CD4-positive, alpha-beta T cell (primary cell): Measurements from ENCODE around the gene FOXJ2. TPM values are rescaled to one million over a fixed set of nuclear protein-coding genes. Genes with fewer than 3 reads are reported as not detected.

Experiments used
- ATAC-seq: fragments of 200-7000 bp; cut with Tn5 transposase; one replicate; pipeline ENCODE4 v1.10.0; 2022; ENCODE audit warnings: mild to moderate bottlenecking; ENCODE audit not compliant: poor library complexity
- CTCF ChIA-PET: fragments of 350-600 bp; sonication (Branson Sonifier 250); formaldehyde crosslinking; loops from one replicate; lab custom pipeline; 2021; ENCODE audit warnings: antibody characterized with exemption, inconsistent platforms; lab: Charles Lee
- POLR2A ChIA-PET: fragments of 350-600 bp; sonication (Branson Sonifier 250); formaldehyde crosslinking; loops from one replicate; lab custom pipeline; 2021; ENCODE audit warnings: antibody characterized with exemption, inconsistent platforms; lab: Charles Lee
- DNase-seq, 14 experiments: peaks; one replicate each; pipeline ENCODE4 v3.0.0-alpha.2; 2013 to 2020; ENCODE audit warnings: mixed read lengths in 2 of 14
- H3K27ac ChIP-seq, 2 donors: one replicate each; pipeline versions ENCODE4 v1.5.1 to v1.7.0; 2013; ENCODE audit warnings: low read length in 2 of 2, low read depth in 1 of 2, mild to moderate bottlenecking in 1 of 2
- H3K27me3 ChIP-seq, 2 experiments: 1 replicate in 1 of 2; 2 replicates in 1 of 2; pipeline versions ENCODE4 v1.6.1 to v1.7.0; 2013; ENCODE audit warnings: low read length in 2 of 2, control low read depth in 1 of 2, mild to moderate bottlenecking in 1 of 2, moderate library complexity in 1 of 2; ENCODE audit not compliant: insufficient read depth in 2 of 2, control insufficient read depth in 1 of 2
- H3K36me3 ChIP-seq: one replicate; pipeline ENCODE4 v1.6.1; 2013; ENCODE audit warnings: low read length, control low read depth; ENCODE audit not compliant: insufficient read depth
- H3K4me1 ChIP-seq: one replicate; pipeline ENCODE4 v1.6.1; 2013; ENCODE audit warnings: low read length, control low read depth; ENCODE audit not compliant: insufficient read depth
- H3K4me3 ChIP-seq: one replicate; pipeline ENCODE4 v1.5.1; 2013; ENCODE audit warnings: mild to moderate bottlenecking, low read length, moderate library complexity
- H3K9me3 ChIP-seq, 2 experiments: 1 replicate in 1 of 2; 2 replicates in 1 of 2; pipeline versions ENCODE4 v1.6.1 to v1.7.0; 2013; ENCODE audit warnings: low read length in 2 of 2, mild to moderate bottlenecking in 2 of 2, control low read depth in 1 of 2, moderate library complexity in 1 of 2; ENCODE audit not compliant: control insufficient read depth in 1 of 2, insufficient read depth in 1 of 2
- H3K27ac Mint-ChIP-seq: one replicate; pipeline ENCODE4 v1.8.0; 2020; ENCODE audit warnings: mixed read lengths
- H3K27me3 Mint-ChIP-seq: one replicate; pipeline ENCODE4 v1.8.0; 2021; ENCODE audit warnings: mixed read lengths
- H3K36me3 Mint-ChIP-seq: one replicate; pipeline ENCODE4 v1.8.0; 2021; ENCODE audit warnings: low read depth, mixed read lengths
- H3K4me1 Mint-ChIP-seq: one replicate; pipeline ENCODE4 v1.8.0; 2021; ENCODE audit warnings: low read depth, mixed read lengths
- H3K4me3 Mint-ChIP-seq: one replicate; pipeline ENCODE4 v1.8.0; 2020; ENCODE audit warnings: mild to moderate bottlenecking, mixed read lengths
- H3K9me3 Mint-ChIP-seq: one replicate; pipeline ENCODE4 v1.8.0; 2020; ENCODE audit warnings: mixed read lengths
- CTCF ChIP-seq: fragments of 200-600 bp; IDR thresholded peaks from one replicate; pipeline ENCODE4 v1.8.0; 2022; ENCODE audit warnings: antibody characterized with exemption, mild to moderate bottlenecking
- intact Hi-C, 2 experiments: fragments of 100-400 bp; cut with DNase I in 1 of 2; cut with micrococcal nuclease in 1 of 2; formaldehyde crosslinking; loops; one replicate each; pipeline versions ENCODE4 v1.15.1 to v1.9.0; 2023 to 2025; cut with DNase I, micrococcal nuclease
- total RNA-seq, 174 experiments: library from RNA in 2 of 174; stranded (reverse) in 2 of 174; gene quantifications; one replicate each; pipeline ENCODE4 v1.2.3 and lab custom pipeline; 2021 to 2026

FOXJ2 gene
- total RNA-seq, 2 experiments from 2014 or later, result 36.3 to 38.5 TPM

GRCh38 chr12:8050600-8051250, 18.2 kb downstream of the FOXJ2 start:
- no peaks in the 10 kb centered on the region for H3K9me3 Mint-ChIP-seq
- H3K27ac Mint-ChIP-seq, result no peak overlapping the region
- peaks cover 97% of the 10 kb centered on the region for H3K36me3 Mint-ChIP-seq

GRCh38 chr12:8052679-8053078, 20.2 kb downstream of the FOXJ2 start:
- H3K4me1 ChIP-seq, result no peaks in the 10 kb centered on the region
- peaks cover 78% of the 10 kb centered on the region for H3K36me3 Mint-ChIP-seq
- ATAC-seq, result no peak
- no peaks in the 10 kb centered on the region for H3K9me3 Mint-ChIP-seq
- peak in 2 of 14 experiments; percentile 49 to 56 for DNase-seq
- H3K4me1 Mint-ChIP-seq, result no peaks in the 10 kb centered on the region
- ChIA-PET POLR2A (no interaction called here), CTCF (no interaction called here)
- no peak for TF ChIP-seq CTCF
- H3K27ac ChIP-seq, result no peak overlapping the region
- H3K4me3 Mint-ChIP-seq, result no peak overlapping the region
- intact Hi-C loops, result no loop called here
- H3K27me3 ChIP-seq, result no peaks in the 10 kb centered on the region
- no peak overlapping the region for H3K27ac Mint-ChIP-seq
- H3K36me3 ChIP-seq, result peaks cover 63% of the 10 kb centered on the region
- H3K4me3 ChIP-seq, result no peak overlapping the region
- no peaks in the 10 kb centered on the region for H3K9me3 ChIP-seq
- H3K27me3 Mint-ChIP-seq, result no peaks in the 10 kb centered on the region

More at GRCh38 chr12:8050600-8051250, 18.2 kb downstream of the FOXJ2 start:
- Histone ChIP-seq H3K4me3 (no peak overlapping the region), H3K9me3 (no peaks in the 10 kb centered on the region), H3K27ac (no peak overlapping the region), H3K4me1 (no peaks in the 10 kb centered on the region), H3K27me3 (no peaks in the 10 kb centered on the region), H3K36me3 (peaks cover 76% of the 10 kb centered on the region)
- no peak for ATAC-seq
- POLR2A ChIA-PET, result interaction anchor here (1.1 to 1.7 kb wide), 2 partner anchors 12 to 15 kb away, joined by 4 read pairs; partner anchors contain the start of gene C3AR1
- TF ChIP-seq CTCF, result no peak
- no peak for DNase-seq
- CTCF ChIA-PET, result interaction anchor here (1.0 kb wide), 1 partner anchor 27 kb away, joined by 4 read pairs; no protein-coding TSS in a partner anchor
- intact Hi-C loops, result no loop called here
- Mint-ChIP-seq H3K27me3 (no peaks in the 10 kb centered on the region), H3K4me3 (no peak overlapping the region), H3K4me1 (peaks cover 10% of the 10 kb centered on the region)

GRCh38 chr12:8054816-8055215, 22.3 kb downstream of the FOXJ2 start:
- DNase-seq, result no peak
- Histone ChIP-seq H3K27me3 (no peaks in the 10 kb centered on the region), H3K4me3 (no peak overlapping the region), H3K9me3 (no peaks in the 10 kb centered on the region), H3K36me3 (peaks cover 46% of the 10 kb centered on the region), H3K27ac (no peak overlapping the region), H3K4me1 (peaks cover 4% of the 10 kb centered on the region)
- intact Hi-C loops, result no loop called here
- H3K36me3 Mint-ChIP-seq, result peaks cover 57% of the 10 kb centered on the region
- H3K27me3 Mint-ChIP-seq, result no peaks in the 10 kb centered on the region
- no peak overlapping the region for H3K27ac Mint-ChIP-seq
- no peaks in the 10 kb centered on the region for H3K4me1 Mint-ChIP-seq
- ChIA-PET POLR2A (no interaction called here), CTCF (interaction anchor here (1.2 to 3.8 kb wide), 2 partner anchors 9 to 23 kb away, joined by 3 to 14 read pairs; no protein-coding TSS in a partner anchor)
- TF ChIP-seq CTCF, result no peak
- no peak for ATAC-seq
- H3K9me3 Mint-ChIP-seq, result no peaks in the 10 kb centered on the region
- H3K4me3 Mint-ChIP-seq, result no peak overlapping the region
